Stimulated activated CD4-positive, alpha-beta T cell treated with anti-CD3 and anti-CD28 coated beads, Interleukin-15, amount 100 ng/mL, for 48 hours (primary cell): ENCODE results near the gene MCRS1.
"Not testable (repeated sequence)": the region's sequence is repeated elsewhere in the genome, so short reads cannot be mapped to it uniquely, and the experiment has no call there.

Experiments
- DNase-seq, 2 donors: peaks; one replicate each; pipeline ENCODE4 v3.0.0-alpha.2; 2020; ENCODE audit warnings: low read depth in 2 of 2

The MCRS1 gene

GRCh38 chr12:49518914-49519573 lies 48.9 kb downstream of the MCRS1 start:
- no peak for DNase-seq

- DNase-seq, result no peak
These were observed 52.7 kb downstream of the MCRS1 start for GRCh38 chr12:49515266-49515665.

- no peak for DNase-seq
These were observed 55.4 kb downstream of the MCRS1 start for GRCh38 chr12:49512546-49512945.

- no peak for DNase-seq
These were observed 56.5 kb downstream of the MCRS1 start for GRCh38 chr12:49511410-49511809.

- not testable (repeated sequence) for DNase-seq
These were observed 58.3 kb downstream of the MCRS1 start for GRCh38 chr12:49509681-49510080.
